ENCODE results near the gene LMAN2. TPM values are rescaled to one million over a fixed set of nuclear protein-coding genes. Genes with fewer than 3 reads are reported as not detected.

The LMAN2 gene
- total and polyA plus RNA-seq, 2 experiments from 2014 or later = 153 to 227 TPM

DNA sequence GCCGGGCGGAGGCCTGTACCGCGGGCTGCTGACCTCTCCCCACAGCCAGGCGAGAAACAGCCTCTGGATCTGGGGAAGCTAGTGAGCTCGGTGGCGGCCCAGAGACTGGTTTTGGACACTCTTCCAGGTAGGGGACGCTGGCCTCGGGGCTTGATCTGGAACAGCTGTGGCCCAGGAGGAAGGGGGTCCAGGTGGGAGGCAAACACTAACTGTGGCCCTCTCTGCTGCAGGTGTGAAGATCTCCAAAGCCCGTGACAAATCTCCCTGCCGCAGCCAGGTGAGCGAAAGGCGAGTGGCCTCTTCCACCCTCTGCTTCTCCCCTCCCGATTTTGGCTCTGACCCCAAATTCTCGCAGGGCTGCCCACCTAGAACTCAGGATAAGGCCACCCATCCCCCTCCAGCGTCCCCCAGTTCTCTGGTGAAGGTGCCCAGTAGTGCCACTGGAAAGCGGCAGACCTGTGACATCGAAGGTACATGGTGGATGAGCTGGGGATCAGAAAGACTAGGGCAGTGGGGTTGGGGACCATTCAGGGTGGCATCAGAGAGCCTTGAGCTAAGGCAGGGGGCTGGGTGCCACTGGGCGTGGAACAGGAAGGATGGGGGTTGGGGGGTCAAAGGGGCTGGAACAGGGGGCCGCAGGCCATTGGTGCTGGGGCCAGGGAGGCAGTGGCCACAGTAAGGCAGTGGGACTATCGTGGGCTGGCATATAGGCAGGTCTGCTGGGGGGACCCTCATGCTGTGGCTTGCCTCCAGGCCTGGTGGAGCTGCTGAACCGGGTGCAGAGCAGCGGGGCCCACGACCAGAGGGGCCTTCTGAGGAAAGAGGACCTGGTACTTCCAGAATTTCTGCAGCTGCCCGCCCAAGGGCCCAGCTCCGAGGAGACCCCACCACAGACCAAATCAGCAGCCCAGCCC, 19.9 kb upstream of the LMAN2 start:
- DNase-seq (ENCODE audit: low spot score) (no peak), ATAC-seq (no peak)
- Histone ChIP-seq H2AFZ (no peak overlapping the region), H3K4me1 (ENCODE audit: insufficient read depth) (peaks cover 38% of the 10 kb centered on the region), H3K4me3 (peak overlapping the region; percentile 59), H3F3A (replicated peaks; ENCODE audit: low read depth) (0 out of 2 replicates have a peak, but pooled peaks cover 14% of the 10 kb centered on the region), H3K36me3 (ENCODE audit: insufficient read depth) (no peaks in the 10 kb centered on the region), H3K9me2 (ENCODE audit: insufficient read depth) (no peaks in the 10 kb centered on the region), H4K20me1 (replicated peaks; ENCODE audit: insufficient read depth) (no peaks in the 10 kb centered on the region; the same call in 1 of the 2 replicates), H3K79me2 (replicated peaks; ENCODE audit: insufficient read depth) (no peaks in the 10 kb centered on the region), H3K27ac (ENCODE audit: low read depth) (0 out of 2 replicates have a peak overlapping the region, but pooled peaks have one; percentile 63), H3K4me2 (peak overlapping the region; percentile 81), H3K27me3 (ENCODE audit: insufficient read depth) (peaks cover 15% of the 10 kb centered on the region)
- Mint-ChIP-seq H3K4me3 (peak overlapping the region; percentile 69), H3K27ac (no peak overlapping the region), H3K9me3 (no peaks in the 10 kb centered on the region; the same call in 2 of the 3 replicates), H3K4me1 (peaks cover 45% of the 10 kb centered on the region), H3K36me3 (ENCODE audit: low read depth) (peaks cover 11% of the 10 kb centered on the region), H3K27me3 (ENCODE audit: insufficient read depth, low read depth, poor library complexity) (peaks cover 36% of the 10 kb centered on the region)
- TF ChIP-seq STAT1 (IDR thresholded peaks at IDR 0.05; ENCODE audit: unreplicated experiment) (no peak), EZH2 (IDR thresholded peaks at IDR 0.05; ENCODE audit: low read depth, unreplicated experiment) (no peak), ZNF114 (CRISPR knock-in tag; IDR thresholded peaks at IDR 0.05) (no peak), NANOG (IDR thresholded peaks at IDR 0.05; ENCODE audit: borderline replicate concordance) (no peak), CREB1 (CRISPR knock-in tag; IDR thresholded peaks at IDR 0.05; ENCODE audit: low read depth) (no peak), JUNB (IDR thresholded peaks at IDR 0.05; ENCODE audit: unreplicated experiment) (no peak), ZNF331 (CRISPR knock-in tag; IDR thresholded peaks at IDR 0.05; ENCODE audit: low read depth) (no peak), POLR2AphosphoS5 (IDR thresholded peaks at IDR 0.05; ENCODE audit: low read depth) (no peak; the same call in 1 of the 2 replicates), EZH2phosphoT487 (IDR thresholded peaks at IDR 0.05; ENCODE audit: unreplicated experiment) (no peak)
- TF ChIP-seq, protein P1, sequence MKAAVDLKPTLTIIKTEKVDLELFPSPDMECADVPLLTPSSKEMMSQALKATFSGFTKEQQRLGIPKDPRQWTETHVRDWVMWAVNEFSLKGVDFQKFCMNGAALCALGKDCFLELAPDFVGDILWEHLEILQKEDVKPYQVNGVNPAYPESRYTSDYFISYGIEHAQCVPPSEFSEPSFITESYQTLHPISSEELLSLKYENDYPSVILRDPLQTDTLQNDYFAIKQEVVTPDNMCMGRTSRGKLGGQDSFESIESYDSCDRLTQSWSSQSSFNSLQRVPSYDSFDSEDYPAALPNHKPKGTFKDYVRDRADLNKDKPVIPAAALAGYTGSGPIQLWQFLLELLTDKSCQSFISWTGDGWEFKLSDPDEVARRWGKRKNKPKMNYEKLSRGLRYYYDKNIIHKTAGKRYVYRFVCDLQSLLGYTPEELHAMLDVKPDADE (IDR thresholded peaks at IDR 0.05) = no peak
- TF ChIP-seq, protein P2, sequence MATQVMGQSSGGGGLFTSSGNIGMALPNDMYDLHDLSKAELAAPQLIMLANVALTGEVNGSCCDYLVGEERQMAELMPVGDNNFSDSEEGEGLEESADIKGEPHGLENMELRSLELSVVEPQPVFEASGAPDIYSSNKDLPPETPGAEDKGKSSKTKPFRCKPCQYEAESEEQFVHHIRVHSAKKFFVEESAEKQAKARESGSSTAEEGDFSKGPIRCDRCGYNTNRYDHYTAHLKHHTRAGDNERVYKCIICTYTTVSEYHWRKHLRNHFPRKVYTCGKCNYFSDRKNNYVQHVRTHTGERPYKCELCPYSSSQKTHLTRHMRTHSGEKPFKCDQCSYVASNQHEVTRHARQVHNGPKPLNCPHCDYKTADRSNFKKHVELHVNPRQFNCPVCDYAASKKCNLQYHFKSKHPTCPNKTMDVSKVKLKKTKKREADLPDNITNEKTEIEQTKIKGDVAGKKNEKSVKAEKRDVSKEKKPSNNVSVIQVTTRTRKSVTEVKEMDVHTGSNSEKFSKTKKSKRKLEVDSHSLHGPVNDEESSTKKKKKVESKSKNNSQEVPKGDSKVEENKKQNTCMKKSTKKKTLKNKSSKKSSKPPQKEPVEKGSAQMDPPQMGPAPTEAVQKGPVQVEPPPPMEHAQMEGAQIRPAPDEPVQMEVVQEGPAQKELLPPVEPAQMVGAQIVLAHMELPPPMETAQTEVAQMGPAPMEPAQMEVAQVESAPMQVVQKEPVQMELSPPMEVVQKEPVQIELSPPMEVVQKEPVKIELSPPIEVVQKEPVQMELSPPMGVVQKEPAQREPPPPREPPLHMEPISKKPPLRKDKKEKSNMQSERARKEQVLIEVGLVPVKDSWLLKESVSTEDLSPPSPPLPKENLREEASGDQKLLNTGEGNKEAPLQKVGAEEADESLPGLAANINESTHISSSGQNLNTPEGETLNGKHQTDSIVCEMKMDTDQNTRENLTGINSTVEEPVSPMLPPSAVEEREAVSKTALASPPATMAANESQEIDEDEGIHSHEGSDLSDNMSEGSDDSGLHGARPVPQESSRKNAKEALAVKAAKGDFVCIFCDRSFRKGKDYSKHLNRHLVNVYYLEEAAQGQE (IDR thresholded peaks at IDR 0.05; ENCODE audit: unreplicated experiment) = no peak
- TF ChIP-seq, protein P3, sequence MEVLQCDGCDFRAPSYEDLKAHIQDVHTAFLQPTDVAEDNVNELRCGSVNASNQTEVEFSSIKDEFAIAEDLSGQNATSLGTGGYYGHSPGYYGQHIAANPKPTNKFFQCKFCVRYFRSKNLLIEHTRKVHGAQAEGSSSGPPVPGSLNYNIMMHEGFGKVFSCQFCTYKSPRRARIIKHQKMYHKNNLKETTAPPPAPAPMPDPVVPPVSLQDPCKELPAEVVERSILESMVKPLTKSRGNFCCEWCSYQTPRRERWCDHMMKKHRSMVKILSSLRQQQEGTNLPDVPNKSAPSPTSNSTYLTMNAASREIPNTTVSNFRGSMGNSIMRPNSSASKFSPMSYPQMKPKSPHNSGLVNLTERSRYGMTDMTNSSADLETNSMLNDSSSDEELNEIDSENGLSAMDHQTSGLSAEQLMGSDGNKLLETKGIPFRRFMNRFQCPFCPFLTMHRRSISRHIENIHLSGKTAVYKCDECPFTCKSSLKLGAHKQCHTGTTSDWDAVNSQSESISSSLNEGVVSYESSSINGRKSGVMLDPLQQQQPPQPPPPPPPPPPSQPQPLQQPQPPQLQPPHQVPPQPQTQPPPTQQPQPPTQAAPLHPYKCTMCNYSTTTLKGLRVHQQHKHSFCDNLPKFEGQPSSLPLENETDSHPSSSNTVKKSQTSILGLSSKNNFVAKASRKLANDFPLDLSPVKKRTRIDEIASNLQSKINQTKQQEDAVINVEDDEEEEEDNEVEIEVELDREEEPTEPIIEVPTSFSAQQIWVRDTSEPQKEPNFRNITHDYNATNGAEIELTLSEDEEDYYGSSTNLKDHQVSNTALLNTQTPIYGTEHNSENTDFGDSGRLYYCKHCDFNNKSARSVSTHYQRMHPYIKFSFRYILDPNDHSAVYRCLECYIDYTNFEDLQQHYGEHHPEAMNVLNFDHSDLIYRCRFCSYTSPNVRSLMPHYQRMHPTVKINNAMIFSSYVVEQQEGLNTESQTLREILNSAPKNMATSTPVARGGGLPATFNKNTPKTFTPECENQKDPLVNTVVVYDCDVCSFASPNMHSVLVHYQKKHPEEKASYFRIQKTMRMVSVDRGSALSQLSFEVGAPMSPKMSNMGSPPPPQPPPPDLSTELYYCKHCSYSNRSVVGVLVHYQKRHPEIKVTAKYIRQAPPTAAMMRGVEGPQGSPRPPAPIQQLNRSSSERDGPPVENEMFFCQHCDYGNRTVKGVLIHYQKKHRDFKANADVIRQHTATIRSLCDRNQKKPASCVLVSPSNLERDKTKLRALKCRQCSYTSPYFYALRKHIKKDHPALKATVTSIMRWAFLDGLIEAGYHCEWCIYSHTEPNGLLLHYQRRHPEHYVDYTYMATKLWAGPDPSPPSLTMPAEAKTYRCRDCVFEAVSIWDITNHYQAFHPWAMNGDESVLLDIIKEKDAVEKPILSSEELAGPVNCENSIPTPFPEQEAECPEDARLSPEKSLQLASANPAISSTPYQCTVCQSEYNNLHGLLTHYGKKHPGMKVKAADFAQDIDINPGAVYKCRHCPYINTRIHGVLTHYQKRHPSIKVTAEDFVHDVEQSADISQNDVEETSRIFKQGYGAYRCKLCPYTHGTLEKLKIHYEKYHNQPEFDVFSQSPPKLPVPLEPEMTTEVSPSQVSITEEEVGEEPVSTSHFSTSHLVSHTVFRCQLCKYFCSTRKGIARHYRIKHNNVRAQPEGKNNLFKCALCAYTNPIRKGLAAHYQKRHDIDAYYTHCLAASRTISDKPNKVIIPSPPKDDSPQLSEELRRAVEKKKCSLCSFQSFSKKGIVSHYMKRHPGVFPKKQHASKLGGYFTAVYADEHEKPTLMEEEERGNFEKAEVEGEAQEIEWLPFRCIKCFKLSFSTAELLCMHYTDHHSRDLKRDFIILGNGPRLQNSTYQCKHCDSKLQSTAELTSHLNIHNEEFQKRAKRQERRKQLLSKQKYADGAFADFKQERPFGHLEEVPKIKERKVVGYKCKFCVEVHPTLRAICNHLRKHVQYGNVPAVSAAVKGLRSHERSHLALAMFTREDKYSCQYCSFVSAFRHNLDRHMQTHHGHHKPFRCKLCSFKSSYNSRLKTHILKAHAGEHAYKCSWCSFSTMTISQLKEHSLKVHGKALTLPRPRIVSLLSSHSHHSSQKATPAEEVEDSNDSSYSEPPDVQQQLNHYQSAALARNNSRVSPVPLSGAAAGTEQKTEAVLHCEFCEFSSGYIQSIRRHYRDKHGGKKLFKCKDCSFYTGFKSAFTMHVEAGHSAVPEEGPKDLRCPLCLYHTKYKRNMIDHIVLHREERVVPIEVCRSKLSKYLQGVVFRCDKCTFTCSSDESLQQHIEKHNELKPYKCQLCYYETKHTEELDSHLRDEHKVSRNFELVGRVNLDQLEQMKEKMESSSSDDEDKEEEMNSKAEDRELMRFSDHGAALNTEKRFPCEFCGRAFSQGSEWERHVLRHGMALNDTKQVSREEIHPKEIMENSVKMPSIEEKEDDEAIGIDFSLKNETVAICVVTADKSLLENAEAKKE (CRISPR knock-in tag; IDR thresholded peaks at IDR 0.05) = no peak
- TF ChIP-seq, protein P4, sequence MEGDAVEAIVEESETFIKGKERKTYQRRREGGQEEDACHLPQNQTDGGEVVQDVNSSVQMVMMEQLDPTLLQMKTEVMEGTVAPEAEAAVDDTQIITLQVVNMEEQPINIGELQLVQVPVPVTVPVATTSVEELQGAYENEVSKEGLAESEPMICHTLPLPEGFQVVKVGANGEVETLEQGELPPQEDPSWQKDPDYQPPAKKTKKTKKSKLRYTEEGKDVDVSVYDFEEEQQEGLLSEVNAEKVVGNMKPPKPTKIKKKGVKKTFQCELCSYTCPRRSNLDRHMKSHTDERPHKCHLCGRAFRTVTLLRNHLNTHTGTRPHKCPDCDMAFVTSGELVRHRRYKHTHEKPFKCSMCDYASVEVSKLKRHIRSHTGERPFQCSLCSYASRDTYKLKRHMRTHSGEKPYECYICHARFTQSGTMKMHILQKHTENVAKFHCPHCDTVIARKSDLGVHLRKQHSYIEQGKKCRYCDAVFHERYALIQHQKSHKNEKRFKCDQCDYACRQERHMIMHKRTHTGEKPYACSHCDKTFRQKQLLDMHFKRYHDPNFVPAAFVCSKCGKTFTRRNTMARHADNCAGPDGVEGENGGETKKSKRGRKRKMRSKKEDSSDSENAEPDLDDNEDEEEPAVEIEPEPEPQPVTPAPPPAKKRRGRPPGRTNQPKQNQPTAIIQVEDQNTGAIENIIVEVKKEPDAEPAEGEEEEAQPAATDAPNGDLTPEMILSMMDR (conservative IDR thresholded peaks at IDR 0.05; ENCODE audit: low read depth in 2 of 2) = no peak

Data from GM23338 (cell line).